Endothelial cell of umbilical vein (primary cell): ENCODE data around the gene CITED2.
"Not testable (repeated sequence)": the region's sequence is repeated elsewhere in the genome, so short reads cannot be mapped to it uniquely, and the experiment has no call there.

ENCODE experiments used
- EZH2 ChIP-seq: IDR thresholded peaks from 2 replicates; pipeline ENCODE4 v1.6.1; 2012; ENCODE audit warnings: borderline replicate concordance, low read depth, mild to moderate bottlenecking, moderate library complexity, low read length, inconsistent platforms; ENCODE audit not compliant: severe bottlenecking
- POLR2A ChIP-seq: IDR thresholded peaks from 2 replicates; pipeline ENCODE4 v1.6.1; 2012; ENCODE audit warnings: low read depth, mild to moderate bottlenecking, control low read depth, low read length
- POLR2AphosphoS5 ChIP-seq: IDR thresholded peaks from 2 replicates; pipeline ENCODE4 v1.6.1; 2012; ENCODE audit warnings: low read depth, mild to moderate bottlenecking, control low read depth, low read length, moderate library complexity; ENCODE audit not compliant: insufficient read depth
- TF ChIP-seq, protein P1 (sequence below), 2 donors: IDR thresholded peaks; 1 replicate in 1 of 2; 2 replicates in 1 of 2; pipeline ENCODE4 v1.5.1; 2011; ENCODE audit warnings: low read length in 2 of 2, mild to moderate bottlenecking in 2 of 2, moderate library complexity in 2 of 2, control low read depth in 1 of 2, inconsistent platforms in 1 of 2, low read depth in 1 of 2; ENCODE audit not compliant: insufficient read depth in 1 of 2; ENCODE audit errors: extremely low read depth in 1 of 2

DNA sequence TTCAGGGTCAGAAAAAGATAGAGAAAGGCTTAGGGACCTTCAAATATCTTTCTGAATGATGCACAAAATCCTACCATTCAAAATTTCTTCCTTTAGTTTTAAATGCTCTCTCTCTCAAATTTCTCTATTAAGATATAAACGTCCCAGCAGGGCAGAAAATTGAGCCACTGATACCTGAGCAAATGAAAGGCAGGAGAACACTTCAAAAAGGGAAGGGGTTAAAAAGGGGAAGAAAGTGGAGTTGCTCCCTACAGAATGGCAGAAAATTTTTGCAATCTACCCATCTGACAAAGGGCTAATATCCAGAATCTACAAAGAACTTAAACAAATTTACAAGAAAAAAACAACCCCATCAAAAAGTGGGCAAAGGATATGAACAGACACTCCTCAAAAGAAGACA lies 11.3 kb downstream of the CITED2 start:
- TF ChIP-seq, protein P1, sequence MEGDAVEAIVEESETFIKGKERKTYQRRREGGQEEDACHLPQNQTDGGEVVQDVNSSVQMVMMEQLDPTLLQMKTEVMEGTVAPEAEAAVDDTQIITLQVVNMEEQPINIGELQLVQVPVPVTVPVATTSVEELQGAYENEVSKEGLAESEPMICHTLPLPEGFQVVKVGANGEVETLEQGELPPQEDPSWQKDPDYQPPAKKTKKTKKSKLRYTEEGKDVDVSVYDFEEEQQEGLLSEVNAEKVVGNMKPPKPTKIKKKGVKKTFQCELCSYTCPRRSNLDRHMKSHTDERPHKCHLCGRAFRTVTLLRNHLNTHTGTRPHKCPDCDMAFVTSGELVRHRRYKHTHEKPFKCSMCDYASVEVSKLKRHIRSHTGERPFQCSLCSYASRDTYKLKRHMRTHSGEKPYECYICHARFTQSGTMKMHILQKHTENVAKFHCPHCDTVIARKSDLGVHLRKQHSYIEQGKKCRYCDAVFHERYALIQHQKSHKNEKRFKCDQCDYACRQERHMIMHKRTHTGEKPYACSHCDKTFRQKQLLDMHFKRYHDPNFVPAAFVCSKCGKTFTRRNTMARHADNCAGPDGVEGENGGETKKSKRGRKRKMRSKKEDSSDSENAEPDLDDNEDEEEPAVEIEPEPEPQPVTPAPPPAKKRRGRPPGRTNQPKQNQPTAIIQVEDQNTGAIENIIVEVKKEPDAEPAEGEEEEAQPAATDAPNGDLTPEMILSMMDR (IDR thresholded peaks at IDR 0.05; ENCODE audit: extremely low read depth in 1 of 2, insufficient read depth in 1 of 2, low read depth in 1 of 2, low read length in 2 of 2) = not testable (repeated sequence)
- not testable (repeated sequence) for TF ChIP-seq POLR2A, EZH2, POLR2AphosphoS5
